ENCODE results near the gene SLC44A3.

Gene SLC44A3

GRCh38 chr1:94873520-94874351, 53.6 kb downstream of the SLC44A3 start:
- no peak for DNase-seq (ENCODE audit: low read depth in 2 of 2)

- no peak for DNase-seq (ENCODE audit: low read depth in 2 of 2)
Observed at GRCh38 chr1:94874423-94874822, 54.3 kb downstream of the SLC44A3 start.

GRCh38 chr1:94875794-94876193, 55.6 kb downstream of the SLC44A3 start:
- DNase-seq (ENCODE audit: low read depth in 2 of 2), result no peak

- no peak for DNase-seq (ENCODE audit: low read depth in 2 of 2)
Observed at GRCh38 chr1:94876362-94876761, 56.2 kb downstream of the SLC44A3 start.

- no peak for DNase-seq (ENCODE audit: low read depth in 2 of 2)
Observed at GRCh38 chr1:94878329-94878728, 58.2 kb downstream of the SLC44A3 start.

- no peak for DNase-seq (ENCODE audit: low read depth in 2 of 2)
Observed at GRCh38 chr1:94883691-94884090, 63.5 kb downstream of the SLC44A3 start.

GRCh38 chr1:94884106-94884505, 63.9 kb downstream of the SLC44A3 start:
- DNase-seq (ENCODE audit: low read depth in 2 of 2), result no peak

GRCh38 chr1:94884507-94884906, 64.3 kb downstream of the SLC44A3 start:
- DNase-seq (ENCODE audit: low read depth in 2 of 2), result no peak

- no peak for DNase-seq (ENCODE audit: low read depth in 2 of 2)
Observed at GRCh38 chr1:94886361-94886760, 66.2 kb downstream of the SLC44A3 start.

GRCh38 chr1:94887106-94887505, 66.9 kb downstream of the SLC44A3 start:
- DNase-seq (ENCODE audit: low read depth in 2 of 2), result no peak

GRCh38 chr1:94887603-94888171, 67.5 kb downstream of the SLC44A3 start:
- no peak for DNase-seq (ENCODE audit: low read depth in 2 of 2)

- no peak for DNase-seq (ENCODE audit: low read depth in 2 of 2)
Observed at GRCh38 chr1:94888201-94888600, 68.0 kb downstream of the SLC44A3 start.

GRCh38 chr1:94892604-94893254, 72.6 kb downstream of the SLC44A3 start:
- no peak for DNase-seq (ENCODE audit: low read depth in 2 of 2)

GRCh38 chr1:94894630-94895029, 74.5 kb downstream of the SLC44A3 start:
- DNase-seq (ENCODE audit: low read depth in 2 of 2), result no peak

- DNase-seq (ENCODE audit: low read depth in 2 of 2), result no peak
Observed at GRCh38 chr1:94895518-94895917, 75.4 kb downstream of the SLC44A3 start.

- DNase-seq (ENCODE audit: low read depth in 2 of 2), result no peak
Observed at GRCh38 chr1:94898491-94899385, 78.6 kb downstream of the SLC44A3 start.

GRCh38 chr1:94899756-94900155, 79.6 kb downstream of the SLC44A3 start:
- DNase-seq (ENCODE audit: low read depth in 2 of 2), result no peak

- no peak for DNase-seq (ENCODE audit: low read depth in 2 of 2)
Observed at GRCh38 chr1:94901841-94902240, 81.7 kb downstream of the SLC44A3 start.

- DNase-seq (ENCODE audit: low read depth in 2 of 2), result no peak
Observed at GRCh38 chr1:94903280-94904009, 83.3 kb downstream of the SLC44A3 start.

GRCh38 chr1:94905207-94905606, 85.0 kb downstream of the SLC44A3 start:
- DNase-seq (ENCODE audit: low read depth in 2 of 2), result no peak

GRCh38 chr1:94906382-94906781, 86.2 kb downstream of the SLC44A3 start:
- no peak for DNase-seq (ENCODE audit: low read depth in 2 of 2)
